GM10266 (cell line): ENCODE data around the gene RCAN2.
"Not testable (repeated sequence)": the region's sequence is repeated elsewhere in the genome, so short reads cannot be mapped to it uniquely, and the experiment has no call there.

Source experiments
- DNase-seq: peaks from one replicate; pipeline ENCODE4 v3.0.0; 2012; ENCODE audit errors: extremely low spot score
- CTCF ChIP-seq: IDR thresholded peaks from 2 replicates; pipeline ENCODE4 v1.5.1; 2012; ENCODE audit warnings: mild to moderate bottlenecking, low read depth; ENCODE audit not compliant: control insufficient read depth, insufficient read depth; ENCODE audit errors: missing control alignments

The RCAN2 gene

GRCh38 chr6:46407246-46407645 lies 84.0 kb downstream of the RCAN2 start:
- no peak for DNase-seq
- TF ChIP-seq CTCF, result no peak

GRCh38 chr6:46405620-46406180 lies 85.5 kb downstream of the RCAN2 start:
- DNase-seq, result not testable (repeated sequence)

- no peak for TF ChIP-seq CTCF
Observed at GRCh38 chr6:46400898-46401297, 90.4 kb downstream of the RCAN2 start.

GRCh38 chr6:46395530-46395929 lies 95.7 kb downstream of the RCAN2 start:
- no peak for TF ChIP-seq CTCF
- no peak for DNase-seq

More at GRCh38 chr6:46400898-46401297, 90.4 kb downstream of the RCAN2 start:
- DNase-seq, result no peak

GRCh38 chr6:46393940-46394337 lies 97.3 kb downstream of the RCAN2 start:
- no peak for TF ChIP-seq CTCF

DNA sequence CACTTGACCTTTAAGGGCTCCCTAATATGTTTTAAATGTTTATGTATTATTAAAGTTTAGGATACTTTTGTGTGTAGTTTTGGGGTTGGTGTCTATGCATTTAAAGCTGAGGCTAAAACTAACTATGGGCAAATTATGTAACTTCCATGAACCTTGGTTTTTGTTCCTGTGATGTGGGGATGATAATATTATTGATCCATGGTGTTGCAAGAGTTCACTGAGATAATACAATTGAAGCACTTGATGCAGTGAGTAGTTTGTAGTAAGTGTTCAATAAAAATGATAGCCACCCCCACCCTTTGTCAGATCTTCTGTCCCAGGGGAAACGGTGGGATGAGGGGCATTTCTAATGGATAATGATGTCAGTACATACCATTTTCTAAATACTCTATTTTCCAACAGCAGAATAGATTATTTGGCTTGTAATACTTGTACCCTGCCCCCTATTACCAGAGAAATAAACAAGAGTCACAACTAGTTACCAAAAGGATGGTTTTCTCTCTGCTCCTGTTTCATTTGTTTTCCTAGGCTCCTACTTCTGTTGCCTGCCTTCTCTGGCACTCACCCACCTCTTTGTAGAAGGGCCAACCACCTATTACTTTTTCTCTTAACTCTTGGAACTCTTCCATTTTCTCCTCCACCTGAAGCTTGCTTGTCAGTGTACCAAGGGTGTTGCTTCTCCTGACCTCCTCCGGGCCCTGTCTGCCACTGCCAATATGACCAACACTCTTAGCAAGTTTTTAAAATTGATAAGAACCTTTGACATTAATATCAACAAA lies 97.9 kb downstream of the RCAN2 start:
- DNase-seq, result no peak

More at GRCh38 chr6:46393940-46394337, 97.3 kb downstream of the RCAN2 start:
- DNase-seq, result no peak

GRCh38 chr6:46392294-46392693 lies 99.0 kb downstream of the RCAN2 start:
- no peak for TF ChIP-seq CTCF
- no peak for DNase-seq

More for the DNA sequence above, 97.9 kb downstream of the RCAN2 start:
- no peak for TF ChIP-seq CTCF
